ENCODE measurements around the gene EMX2.

Gene EMX2

GRCh38 chr10:117543225-117544003 is 868 bp downstream of the EMX2 start:
- in situ Hi-C loops (cut with MboI; ENCODE audit: low sequenced_read_pairs): no loop called here

- in situ Hi-C loops (cut with MboI; ENCODE audit: low sequenced_read_pairs): no loop called here
These were observed 1.6 kb downstream of the EMX2 start for GRCh38 chr10:117544004-117544701.

GRCh38 chr10:117544711-117545140 is 2.2 kb downstream of the EMX2 start:
- in situ Hi-C loops (cut with MboI; ENCODE audit: low sequenced_read_pairs): no loop called here

- in situ Hi-C loops (cut with MboI; ENCODE audit: low sequenced_read_pairs): no loop called here
These were observed 2.8 kb downstream of the EMX2 start for GRCh38 chr10:117545141-117546019.

GRCh38 chr10:117546020-117546580 is 3.6 kb downstream of the EMX2 start:
- in situ Hi-C loops (cut with MboI; ENCODE audit: low sequenced_read_pairs): no loop called here

GRCh38 chr10:117546581-117547015 is 4.1 kb downstream of the EMX2 start:
- in situ Hi-C loops (cut with MboI; ENCODE audit: low sequenced_read_pairs): no loop called here

- in situ Hi-C loops (cut with MboI; ENCODE audit: low sequenced_read_pairs): no loop called here
These were observed 4.6 kb downstream of the EMX2 start for GRCh38 chr10:117547016-117547715.

GRCh38 chr10:117547716-117548668 is 5.4 kb downstream of the EMX2 start:
- in situ Hi-C loops (cut with MboI; ENCODE audit: low sequenced_read_pairs): no loop called here

GRCh38 chr10:117549100-117549585 is 6.6 kb downstream of the EMX2 start:
- in situ Hi-C loops (cut with MboI; ENCODE audit: low sequenced_read_pairs): no loop called here

- in situ Hi-C loops (cut with MboI; ENCODE audit: low sequenced_read_pairs): no loop called here
These were observed 7.5 kb downstream of the EMX2 start for GRCh38 chr10:117550076-117550475.

GRCh38 chr10:117550599-117551329 is 8.2 kb downstream of the EMX2 start:
- in situ Hi-C loops (cut with MboI; ENCODE audit: low sequenced_read_pairs): no loop called here

- in situ Hi-C loops (cut with MboI; ENCODE audit: low sequenced_read_pairs): no loop called here
These were observed 9.0 kb downstream of the EMX2 start for GRCh38 chr10:117551330-117552155.

- in situ Hi-C loops (cut with MboI; ENCODE audit: low sequenced_read_pairs): no loop called here
These were observed 9.6 kb downstream of the EMX2 start for GRCh38 chr10:117552156-117552631.

GRCh38 chr10:117552701-117553141 is 10.2 kb downstream of the EMX2 start:
- in situ Hi-C loops (cut with MboI; ENCODE audit: low sequenced_read_pairs): no loop called here

GRCh38 chr10:117553142-117553814 is 10.7 kb downstream of the EMX2 start:
- in situ Hi-C loops (cut with MboI; ENCODE audit: low sequenced_read_pairs): no loop called here

GRCh38 chr10:117553815-117554172 is 11.2 kb downstream of the EMX2 start:
- in situ Hi-C loops (cut with MboI; ENCODE audit: low sequenced_read_pairs): no loop called here

All from HL-60/S4 treated with phorbol 12-myristate 13-acetate at 8.2 ng/mL for 4 days and 3 days (cell line).